Raji (cell line): Measurements from ENCODE around the gene DMD.

Experiments
- POLR2A ChIP-seq: IDR thresholded peaks from 2 replicates; pipeline ENCODE4 v1.6.1; 2011; ENCODE audit warnings: low read depth, low read length, control low read depth; ENCODE audit not compliant: insufficient read depth

The DMD gene

GRCh38 chrX:33211356-33212260, at the start of gene DMD:
Gene DMD (minus strand): TSS chrX:33211549. CDS start chrX:33211312, 237 bp downstream.
- no peak for TF ChIP-seq POLR2A

- no peak for TF ChIP-seq POLR2A
Measured at GRCh38 chrX:33252306-33252825, 41.0 kb upstream of the DMD start.

DNA sequence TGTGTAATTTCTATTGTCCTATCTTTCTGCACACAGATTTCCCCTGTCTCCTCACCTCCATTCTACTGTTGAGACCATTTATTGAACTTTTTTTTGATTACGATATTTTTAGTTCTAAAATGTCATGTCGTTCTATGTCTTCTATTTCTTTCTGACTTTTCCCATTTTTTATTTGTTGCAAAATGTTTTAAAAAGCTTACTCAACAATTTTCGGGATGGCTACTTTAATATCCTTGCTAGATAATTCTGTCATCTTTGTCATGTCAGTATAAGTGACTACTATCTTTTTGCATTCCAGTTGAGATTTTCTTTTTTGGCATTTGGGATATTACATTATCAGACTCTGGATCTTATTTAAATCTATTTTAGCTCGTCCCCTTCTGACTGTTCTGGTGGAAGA, 7.5 kb upstream of the DMD start:
- no peak for TF ChIP-seq POLR2A

DNA sequence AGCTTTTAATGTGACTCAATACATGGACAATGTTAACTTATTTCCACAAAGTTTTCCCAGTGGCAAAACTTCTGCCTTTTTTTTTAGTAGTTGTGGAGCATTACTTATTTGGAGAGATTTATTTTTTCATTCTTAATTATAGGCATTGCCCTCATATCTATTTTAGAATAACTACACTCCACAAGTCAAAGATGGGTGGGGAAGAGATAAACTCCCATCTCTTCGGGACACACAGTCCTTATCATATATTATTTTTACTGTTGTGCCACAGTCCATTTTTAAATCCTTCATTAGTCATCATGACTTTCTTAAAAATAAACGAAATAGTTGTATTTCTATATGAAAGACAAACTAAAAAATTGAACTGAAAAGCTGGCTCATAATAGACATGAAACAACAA, 1.2 kb downstream of the DMD start:
- no peak for TF ChIP-seq POLR2A

DNA sequence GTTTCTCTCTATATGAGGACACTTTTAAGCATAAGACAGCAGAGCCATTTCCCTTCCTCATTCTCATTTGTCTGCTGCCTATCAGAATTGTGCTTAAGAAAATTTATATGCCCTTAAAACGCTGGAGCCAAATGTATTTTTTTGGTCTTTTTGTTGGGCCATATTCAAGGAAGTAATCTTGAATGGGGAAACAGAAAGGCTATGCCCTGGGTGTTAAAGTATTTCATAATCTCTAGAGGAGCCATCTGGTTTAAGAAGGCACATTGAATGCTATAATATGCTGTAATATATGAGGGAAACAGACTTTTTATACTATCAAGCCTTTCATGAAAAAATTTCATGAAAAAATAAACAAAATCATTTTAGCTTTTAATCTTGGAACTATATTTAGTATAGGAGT, 4.3 kb downstream of the DMD start:
- TF ChIP-seq POLR2A = no peak

- no peak for TF ChIP-seq POLR2A
Measured at GRCh38 chrX:33205321-33205720, 6.0 kb downstream of the DMD start.

- TF ChIP-seq POLR2A = no peak
Measured at GRCh38 chrX:33204889-33205288, 6.5 kb downstream of the DMD start.

- TF ChIP-seq POLR2A = no peak
Measured at GRCh38 chrX:33198561-33199279, 12.6 kb downstream of the DMD start.

GRCh38 chrX:33195698-33196097, 15.7 kb downstream of the DMD start:
- no peak for TF ChIP-seq POLR2A

DNA sequence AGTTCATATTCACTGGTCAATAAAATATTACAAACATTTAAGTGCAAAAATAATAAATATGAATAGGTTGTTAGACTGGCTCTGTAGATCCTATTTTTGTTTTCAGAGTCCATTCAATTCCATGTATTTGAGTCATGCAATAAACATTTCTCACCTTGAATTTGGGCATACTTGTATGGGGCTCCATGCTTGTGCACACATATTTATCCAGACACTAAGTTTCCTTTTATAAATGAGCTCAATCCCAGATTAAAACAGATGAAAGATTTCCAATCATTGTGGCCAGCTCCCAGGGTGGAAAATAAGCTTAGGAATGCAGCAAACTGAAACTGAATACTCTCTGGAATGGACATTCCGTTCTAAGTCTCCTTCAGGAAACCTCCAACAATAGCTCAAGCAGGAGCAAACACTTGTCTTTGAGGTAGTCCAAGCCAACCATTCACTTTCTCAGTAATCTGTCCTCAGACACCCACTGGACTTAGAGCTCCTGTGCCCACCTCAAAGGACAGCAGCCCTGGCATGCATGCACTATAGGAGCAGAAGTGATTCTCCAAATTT, 16.4 kb downstream of the DMD start:
- TF ChIP-seq POLR2A = no peak

GRCh38 chrX:33194289-33194688, 17.1 kb downstream of the DMD start:
- TF ChIP-seq POLR2A = no peak

GRCh38 chrX:33190016-33190415, 21.3 kb downstream of the DMD start:
- TF ChIP-seq POLR2A = no peak

DNA sequence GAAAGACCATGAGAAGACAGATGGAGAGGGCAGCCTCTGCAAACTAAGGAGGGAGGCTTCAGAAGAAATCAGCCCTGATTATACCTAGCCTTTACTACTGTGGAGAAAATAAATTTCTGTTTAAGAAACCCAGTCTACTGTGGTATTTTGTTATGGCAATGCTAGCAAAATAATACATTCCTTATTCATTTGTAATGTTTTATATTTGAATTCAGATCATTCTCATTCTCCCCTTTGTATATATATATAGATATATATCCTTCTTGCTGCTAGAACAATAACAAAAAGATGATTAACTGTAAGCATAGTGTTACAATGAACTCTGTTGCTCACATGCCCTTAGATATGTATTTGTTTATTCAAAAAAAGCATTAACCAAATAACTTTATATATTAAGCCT, 22.5 kb downstream of the DMD start:
- TF ChIP-seq POLR2A = no peak

- TF ChIP-seq POLR2A = no peak
Measured at GRCh38 chrX:33188286-33188685, 23.1 kb downstream of the DMD start.

- TF ChIP-seq POLR2A = no peak
Measured at GRCh38 chrX:33183361-33183760, 28.0 kb downstream of the DMD start.

GRCh38 chrX:33178690-33179089, 32.7 kb downstream of the DMD start:
- TF ChIP-seq POLR2A = no peak
